CD4-positive, alpha-beta T cell treated with Interleukin-10 for 1 hour (primary cell): ENCODE results near the gene PLAAT4.
"Not testable (repeated sequence)": the region's sequence is repeated elsewhere in the genome, so short reads cannot be mapped to it uniquely, and the experiment has no call there.

Source experiments
- DNase-seq: peaks from one replicate; pipeline ENCODE4 v3.0.0-alpha.2; 2020

Gene PLAAT4

DNA sequence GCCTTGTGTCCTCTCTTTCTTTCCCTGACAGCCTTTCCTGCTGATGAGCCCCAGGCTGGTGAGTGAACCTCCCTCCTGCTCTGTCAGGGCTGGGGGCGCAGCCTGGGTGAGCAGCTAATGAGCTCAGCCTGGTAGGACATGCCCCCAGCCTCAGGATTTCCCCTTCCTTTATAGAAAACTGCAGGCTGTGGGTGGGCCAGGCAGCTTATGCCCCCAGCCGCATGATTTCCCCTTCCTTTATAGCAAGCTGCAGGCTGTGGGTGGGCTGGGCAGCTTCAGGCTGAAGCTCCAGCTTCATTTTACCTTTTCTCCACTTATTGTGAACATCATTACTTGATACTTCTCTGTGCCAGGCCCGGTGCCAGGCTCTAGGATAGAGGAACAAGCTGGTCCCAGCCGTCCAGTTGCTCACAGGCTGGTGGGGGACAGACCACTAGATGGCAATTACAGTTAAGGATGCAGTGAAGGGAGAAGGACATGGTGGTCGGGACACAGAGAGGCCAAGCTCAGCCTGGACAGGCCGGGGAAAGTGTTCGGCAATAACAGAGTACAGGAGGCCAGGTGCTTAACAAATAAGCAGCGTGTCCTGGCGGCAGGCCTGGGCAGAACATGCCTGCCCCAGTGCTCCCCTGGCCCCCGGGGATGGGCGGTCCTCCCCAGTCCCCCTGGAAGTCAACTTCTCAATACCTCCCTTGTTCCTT is 25.4 kb upstream of the PLAAT4 start:
- no peak for DNase-seq

DNA sequence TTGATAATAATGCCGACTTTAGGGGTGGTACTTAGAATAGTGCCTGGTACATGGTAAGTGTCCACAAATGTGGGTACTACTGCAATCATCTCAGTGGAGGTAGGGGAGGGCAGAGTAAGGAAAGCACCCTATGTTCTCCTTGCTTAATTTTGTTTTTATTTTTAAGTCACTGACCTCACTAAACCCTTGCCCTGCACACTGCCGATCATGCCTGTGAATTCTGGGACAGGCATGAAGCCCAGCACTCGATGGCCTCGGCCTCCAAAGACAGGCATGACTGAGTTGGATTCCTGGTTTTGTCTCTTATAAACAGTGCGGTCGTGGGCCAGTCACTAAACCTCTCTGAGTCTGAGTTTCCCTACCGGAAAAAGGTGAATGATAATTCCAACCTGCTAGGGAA is 23.8 kb upstream of the PLAAT4 start:
- DNase-seq: no peak

DNA sequence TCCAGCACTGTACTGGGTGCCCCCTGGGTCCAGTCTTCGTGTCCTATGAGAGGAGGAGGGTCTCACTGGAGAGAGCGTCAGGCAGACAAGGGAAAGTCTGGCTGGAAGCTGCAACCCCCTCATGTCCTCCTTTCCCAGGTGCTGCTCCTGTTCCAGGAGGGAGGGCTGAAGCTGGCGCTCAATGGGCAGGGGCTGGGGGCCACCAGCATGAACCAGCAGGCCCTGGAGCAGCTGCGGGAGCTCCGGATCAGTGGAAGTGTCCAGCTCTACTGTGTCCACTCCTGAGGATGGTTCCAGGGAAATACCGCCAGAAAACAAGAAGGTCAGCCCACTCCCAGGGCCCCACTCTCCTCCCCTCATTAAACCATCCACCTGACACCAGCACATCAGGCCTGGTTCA is 20.5 kb upstream of the PLAAT4 start:
- no peak for DNase-seq

DNA sequence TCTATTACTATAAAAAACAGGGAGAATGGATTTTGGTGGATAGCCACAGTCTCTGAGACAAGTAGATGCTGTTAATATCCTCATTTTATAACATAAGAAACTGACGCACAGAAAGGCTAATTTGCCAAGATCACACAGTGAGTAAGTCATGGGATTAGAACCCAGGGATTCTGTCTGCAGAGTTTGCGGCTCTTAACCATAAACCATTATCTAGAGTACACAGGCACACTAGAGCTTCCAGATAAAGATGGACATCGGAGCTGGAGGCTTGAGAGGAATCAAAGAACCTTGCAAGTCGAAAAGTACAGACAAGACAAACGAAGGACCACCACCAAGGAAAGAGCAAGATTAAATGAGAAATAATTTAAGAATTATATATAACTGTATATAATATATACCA is 19.5 kb upstream of the PLAAT4 start:
- no peak for DNase-seq

DNA sequence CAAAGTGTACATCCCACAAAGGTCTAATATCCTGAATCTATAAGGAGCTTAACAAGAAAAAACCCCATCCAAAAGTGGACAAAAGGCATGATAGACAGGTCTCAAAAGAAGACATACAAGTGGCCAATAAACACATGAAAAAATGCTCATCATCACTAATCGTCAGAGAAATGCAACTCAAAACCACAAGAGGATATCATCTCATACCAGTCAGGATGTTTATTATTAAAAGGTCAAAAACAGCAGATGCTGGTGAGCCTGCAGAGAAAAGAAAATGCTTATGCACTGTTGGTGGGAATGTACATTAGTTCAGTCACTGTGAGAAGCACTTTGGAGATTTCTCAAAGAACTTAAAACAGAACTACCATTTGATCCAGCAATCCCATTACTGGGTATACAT is 18.1 kb upstream of the PLAAT4 start:
- peak; percentile 45 for DNase-seq

DNA sequence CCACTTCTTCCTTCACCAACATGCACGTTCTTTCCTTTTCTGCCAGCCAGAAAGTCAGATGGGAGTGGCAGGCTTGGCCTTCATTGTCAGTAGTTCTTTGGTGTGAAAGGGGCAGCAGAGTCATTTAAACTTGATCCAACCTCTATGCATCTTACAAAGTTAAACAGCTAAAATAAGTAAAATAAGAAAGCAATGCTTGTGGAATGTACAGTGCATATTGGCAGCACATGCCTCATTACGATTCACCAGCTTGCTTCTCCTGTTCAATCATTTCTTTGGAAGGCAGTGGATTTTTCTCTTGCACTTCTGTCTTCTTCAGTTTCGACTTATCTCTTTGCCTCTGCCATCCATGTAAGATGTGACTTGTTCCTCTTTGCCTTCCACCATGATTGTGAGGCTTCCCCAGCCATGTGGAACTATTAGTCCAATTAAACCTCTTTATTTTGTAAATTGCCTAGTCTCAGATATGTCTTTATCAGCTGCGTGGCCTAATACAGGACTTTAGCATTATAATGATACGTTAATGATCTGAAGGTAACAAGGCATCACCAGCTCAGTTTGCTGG is 15.9 kb upstream of the PLAAT4 start:
- no peak for DNase-seq

DNA sequence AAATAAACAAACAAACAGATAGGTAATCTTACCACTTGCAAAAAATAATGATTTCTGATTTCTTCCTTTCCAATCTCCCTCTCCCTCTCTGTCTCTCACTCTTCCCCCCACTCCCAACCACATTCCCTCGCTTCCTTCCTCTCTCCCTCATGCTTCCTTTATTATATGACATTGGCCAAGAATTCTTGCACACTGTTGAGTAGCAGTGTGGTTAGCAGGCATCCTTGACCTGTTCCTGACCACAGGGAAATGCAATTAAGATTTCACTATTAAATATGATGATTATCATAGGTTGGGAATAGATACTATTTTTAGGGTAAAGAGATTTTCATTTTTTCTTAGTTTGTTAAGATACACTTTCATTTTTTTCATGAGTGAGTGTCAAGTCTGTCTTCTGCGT is 14.7 kb upstream of the PLAAT4 start:
- no peak for DNase-seq

DNA sequence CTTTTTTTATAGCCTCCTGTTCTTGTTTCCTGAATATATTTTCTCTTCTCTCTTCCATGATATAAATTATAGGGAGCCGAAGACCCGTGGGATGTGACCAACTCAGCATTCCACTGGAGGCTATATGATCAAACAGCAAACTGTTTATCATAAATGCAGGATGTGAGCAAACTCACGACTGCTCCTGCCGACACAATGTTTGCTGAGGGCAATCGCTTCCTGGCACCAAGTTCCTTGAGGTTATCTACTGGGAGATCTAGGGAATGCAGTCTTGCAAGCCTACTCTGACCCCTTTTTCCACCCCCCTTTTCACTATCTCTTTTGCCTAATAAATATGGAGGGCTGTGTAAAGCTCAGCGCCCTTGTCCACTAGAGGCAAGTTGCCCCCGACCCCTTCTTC is 13.5 kb upstream of the PLAAT4 start:
- no peak for DNase-seq

DNA sequence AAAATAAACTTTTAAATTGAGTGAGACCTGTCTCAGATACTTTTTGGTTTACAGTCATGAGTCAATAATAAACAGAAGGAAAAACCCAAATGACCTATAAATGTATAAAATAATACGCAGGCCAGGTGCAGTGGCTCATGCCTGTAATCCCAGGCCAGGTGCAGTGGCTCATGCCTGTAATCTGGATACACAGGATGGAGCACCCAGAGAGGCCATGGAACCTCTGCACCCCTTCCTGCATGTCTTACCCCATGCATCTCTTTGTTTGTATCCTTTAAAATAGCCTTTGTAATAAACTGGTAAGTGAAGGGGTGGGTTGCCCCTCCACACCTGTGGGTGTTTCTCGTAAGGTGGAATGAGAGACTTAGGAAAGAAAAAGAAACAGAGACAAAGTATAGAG is 8.9 kb upstream of the PLAAT4 start:
- no peak for DNase-seq

DNA sequence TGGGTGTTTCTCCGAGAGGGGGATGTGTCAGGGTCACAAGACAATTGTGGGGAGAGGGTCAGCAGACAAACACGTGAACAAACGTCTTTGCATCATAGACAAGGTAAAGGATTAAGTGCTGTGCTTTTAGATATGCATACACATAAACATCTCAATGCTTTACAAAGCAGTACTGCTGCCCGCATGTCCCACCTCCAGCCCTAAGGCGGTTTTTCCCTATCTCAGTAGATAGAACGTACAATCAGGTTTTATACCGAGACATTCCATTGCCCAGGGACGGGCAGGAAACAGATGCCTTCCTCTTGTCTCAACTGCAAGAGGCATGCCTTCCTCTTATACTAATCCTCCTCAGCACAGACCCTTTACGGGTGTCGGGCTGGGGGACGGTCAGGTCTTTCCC is 8.5 kb upstream of the PLAAT4 start:
- DNase-seq: not testable (repeated sequence)

DNA sequence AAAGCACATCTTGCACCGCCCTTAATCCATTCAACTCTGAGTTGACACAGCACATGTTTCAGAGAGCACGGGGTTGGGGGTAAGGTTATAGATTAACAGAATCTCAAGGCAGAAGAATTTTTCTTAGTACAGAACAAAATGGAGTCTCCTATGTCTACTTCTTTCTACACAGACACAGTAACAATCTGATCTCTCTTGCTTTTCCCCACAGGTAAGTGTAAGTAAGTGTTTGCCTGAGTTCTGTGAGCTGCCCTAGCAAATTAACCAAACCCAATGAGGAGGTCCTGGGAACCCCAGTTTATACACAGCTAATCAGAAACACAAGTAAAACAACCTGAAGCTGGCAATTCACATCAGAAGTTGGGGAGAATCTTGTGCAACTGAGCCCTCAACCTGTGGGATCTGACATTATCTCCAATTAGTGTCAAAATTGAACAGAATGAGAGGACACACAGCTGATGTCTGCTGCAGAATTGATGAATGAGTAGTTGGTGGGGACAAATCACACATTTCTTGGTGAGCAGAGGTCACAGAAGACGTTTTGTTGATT is 7.8 kb upstream of the PLAAT4 start:
- DNase-seq: not testable (repeated sequence)

DNA sequence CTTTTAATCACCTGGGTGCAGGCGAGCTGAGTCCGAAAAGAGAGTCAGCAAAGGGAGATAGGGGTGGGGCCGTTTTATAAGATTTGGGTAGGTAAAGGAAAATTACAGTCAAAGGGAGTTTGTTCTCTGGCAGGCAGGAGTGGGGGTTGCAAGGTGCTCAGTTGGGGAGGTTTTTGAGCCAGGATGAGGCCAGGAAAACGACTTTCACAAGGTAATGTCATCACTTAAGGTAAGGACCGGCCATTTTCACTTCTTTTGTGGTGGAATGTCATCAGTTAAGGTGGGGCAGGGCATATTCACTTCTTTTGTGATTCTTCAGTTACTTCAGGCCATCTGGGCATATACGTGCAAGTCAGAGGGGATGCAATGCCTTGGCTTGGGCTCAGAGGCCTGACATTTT is 7.2 kb upstream of the PLAAT4 start:
- DNase-seq: not testable (repeated sequence)

DNA sequence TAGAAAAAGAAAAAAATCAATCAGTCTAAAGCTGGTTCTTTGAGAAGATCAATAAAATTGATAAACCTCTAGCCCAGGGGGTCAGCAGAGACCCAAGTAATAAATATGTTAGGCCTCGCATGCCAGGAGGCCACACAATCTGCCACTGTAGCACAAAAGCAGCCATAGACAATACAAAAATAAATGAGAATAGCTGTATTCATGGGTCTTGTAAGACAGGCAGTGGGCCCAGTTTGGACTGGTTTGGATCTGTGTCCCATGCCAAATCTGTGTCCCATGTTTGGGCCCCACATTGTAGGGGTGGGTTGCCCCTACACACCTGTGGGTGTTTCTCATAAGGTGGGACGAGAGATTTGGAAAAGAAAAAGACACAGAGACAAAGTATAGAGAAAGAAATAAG is 6.6 kb upstream of the PLAAT4 start:
- DNase-seq: no peak

DNA sequence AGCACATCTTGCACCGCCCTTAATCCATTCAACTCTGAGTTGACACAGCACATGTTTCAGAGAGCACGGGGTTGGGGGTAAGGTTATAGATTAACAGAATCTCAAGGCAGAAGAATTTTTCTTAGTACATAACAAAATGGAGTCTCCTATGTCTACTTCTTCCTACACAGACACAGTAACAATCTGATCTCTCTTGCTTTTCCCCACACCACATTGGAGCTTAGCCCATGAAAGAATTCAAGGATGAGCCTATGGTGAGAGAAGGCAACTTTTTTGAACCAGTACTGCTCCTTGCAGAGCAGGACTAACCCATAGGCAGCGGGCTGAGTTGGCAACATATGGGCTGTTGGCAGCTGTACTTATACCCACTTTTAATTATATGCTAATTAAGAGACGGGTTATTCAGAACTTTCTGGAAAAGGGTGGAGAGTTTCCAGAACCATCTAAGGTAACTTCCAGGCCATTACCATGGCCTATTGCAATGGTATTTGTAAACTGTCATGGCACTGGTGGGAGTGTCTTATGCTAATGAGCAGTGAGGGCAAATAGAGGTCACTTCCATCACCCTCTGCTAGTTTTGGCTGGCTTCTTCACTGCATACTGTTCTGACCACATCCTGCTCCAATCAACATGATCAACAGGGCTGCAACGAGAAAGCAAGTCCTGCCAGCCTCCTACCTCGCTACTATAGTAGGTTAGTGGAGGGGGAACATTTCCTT is 5.4 kb upstream of the PLAAT4 start:
- peak; percentile 87 for DNase-seq

DNA sequence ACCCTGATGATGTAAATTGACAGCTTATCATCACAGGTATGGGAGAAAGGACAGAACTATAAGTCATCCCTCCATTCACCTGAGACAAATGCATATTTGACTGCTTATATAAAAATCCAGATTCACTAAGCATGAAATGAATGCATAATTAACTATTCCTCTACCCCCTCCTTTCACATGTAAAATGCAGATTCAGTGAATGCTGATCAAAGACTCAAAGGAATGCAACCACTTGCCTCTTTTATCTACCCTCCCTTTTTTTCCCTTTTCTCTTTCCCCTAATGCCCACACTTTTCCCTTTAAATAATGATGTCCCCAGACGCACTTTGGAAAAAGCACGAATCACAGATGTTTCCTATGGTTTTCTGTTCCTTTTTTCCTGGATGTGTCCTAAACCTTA is 4.5 kb upstream of the PLAAT4 start:
- no peak for DNase-seq

DNA sequence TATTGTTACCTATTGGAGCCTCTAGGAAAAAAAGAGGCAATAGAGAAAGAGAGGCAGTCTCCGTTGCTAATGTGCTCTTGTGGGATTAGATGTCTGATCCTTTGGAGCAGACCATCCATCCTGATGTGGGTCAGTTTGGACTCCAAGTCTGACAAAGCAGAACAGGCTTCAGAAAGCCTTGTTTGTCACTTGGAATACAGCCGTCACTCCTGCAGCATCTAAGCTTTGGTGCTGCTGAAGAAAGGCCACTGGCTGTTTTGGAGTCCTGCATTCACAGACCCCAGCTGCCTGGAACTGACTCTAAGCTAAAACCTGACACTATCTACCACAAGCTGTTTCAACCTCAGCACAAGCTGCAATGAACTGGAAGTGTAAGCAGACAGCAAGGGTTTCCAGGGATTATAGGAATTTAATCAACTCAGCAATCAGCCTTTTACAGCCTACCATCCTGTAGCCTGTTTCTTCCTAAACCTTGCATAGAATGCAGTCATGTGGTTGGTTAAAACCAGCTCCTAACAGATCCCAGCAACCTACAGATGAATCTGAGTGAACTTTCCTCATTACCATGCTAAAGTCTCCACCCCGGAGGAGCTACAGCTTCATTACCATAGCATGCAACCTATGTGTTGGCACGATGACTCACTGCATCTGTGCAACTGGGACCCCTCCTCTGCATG is 3.7 kb upstream of the PLAAT4 start:
- DNase-seq: no peak

DNA sequence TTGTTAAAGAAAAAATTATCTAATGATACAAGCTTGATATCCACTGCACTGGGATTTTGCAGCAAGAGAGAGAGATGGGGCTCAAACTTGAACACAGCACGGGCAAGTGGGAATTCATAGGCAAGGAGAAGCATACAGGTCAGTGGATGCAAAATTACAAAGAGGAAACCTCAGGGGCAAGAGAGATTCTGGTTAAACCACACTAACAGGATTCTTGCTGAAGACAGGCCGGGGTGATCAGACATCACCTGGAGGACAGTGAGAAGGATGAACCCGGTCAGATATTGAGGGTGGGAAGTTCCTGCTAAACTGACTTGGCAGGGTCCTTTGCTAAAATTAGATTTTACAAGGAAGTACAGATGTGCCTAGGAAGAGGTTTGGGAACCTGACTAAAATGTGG is 2.5 kb upstream of the PLAAT4 start:
- no peak for DNase-seq

DNA sequence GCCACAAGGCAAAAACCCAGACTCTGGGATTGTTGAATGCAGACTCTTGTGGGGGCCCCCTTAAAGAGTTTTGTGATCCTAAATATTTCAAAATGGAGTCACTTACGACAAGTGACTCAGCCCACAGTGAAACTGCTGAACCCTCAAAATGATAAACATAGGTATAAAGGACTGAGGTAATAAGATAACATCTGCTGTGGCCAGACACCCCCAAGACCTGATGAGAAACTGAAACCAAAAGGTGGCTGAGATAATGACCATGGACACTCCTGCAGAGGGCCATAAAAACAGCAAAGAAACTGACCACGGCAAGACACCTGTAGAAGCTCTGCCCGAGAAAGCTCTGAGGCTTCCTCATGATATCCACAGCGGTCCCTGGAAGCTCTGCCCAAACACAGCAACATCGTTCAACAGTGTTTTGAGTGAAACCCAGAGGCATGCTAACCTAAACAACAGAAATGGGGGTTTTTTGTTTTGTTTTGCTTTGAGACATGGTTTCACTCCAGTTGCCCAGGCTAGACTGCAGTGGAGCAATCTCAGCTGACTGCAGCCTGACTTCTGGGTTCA is 1.6 kb upstream of the PLAAT4 start:
- peak; percentile 50 for DNase-seq

DNA sequence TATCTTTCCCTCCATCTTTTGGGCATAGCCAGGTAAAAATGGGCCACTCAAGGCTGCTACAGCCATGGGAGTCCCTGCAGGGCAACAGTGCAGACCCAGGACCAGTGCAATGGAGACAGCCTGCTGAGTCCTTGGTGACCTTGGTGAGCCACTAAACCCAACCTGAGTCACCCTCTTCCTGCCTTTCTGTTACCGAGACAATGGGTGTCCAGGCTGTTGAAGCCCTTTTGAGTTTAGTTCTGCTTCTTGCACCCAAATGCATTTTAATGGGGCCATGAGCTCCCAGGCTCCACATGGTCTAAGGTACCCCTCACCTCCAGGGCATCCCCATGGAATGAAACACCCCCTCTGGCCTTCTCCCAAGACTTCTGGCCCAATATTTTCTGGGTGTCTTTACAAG is 874 bp upstream of the PLAAT4 start:
- peak; percentile 47 for DNase-seq

DNA sequence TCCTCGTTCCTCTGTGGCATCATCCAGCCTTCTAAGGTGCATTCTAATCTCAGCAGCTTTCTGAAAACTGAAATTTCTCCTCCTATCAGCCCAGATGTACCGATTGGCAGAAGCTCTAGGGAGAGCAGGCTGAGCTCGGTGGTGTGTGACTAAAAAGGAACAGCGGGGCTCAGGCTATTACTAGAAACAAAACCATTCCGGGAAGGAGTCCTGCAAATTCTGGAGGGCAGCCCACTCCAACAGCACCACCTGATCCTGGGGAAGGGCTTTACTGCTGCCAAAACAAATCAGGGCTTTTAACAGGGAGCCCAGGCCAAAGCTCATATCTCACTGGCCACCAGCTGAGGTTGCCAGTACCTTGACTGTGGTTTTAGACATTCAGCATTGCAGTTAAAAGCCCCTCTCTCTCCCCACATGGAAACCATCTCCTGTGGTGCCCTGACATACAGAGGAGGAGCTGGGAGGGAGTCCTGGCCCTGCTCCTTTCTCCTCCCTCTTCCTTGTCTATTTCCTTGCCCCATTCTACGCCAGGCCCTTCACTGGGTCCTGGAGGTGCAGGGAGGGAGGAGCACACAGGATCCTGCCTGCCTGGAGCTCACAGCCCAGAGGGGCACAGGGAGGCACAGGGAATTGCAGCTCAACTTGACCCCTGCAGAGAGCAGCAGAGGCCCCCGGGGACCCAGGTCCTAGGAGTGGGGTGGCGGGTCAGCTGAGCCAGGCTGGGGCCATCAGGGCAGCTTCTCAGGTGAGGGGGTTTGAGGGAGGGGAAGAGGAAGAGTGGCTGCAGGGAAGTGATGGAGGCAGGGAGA is 889 bp downstream of the PLAAT4 start:
- DNase-seq: peak; percentile 24

DNA sequence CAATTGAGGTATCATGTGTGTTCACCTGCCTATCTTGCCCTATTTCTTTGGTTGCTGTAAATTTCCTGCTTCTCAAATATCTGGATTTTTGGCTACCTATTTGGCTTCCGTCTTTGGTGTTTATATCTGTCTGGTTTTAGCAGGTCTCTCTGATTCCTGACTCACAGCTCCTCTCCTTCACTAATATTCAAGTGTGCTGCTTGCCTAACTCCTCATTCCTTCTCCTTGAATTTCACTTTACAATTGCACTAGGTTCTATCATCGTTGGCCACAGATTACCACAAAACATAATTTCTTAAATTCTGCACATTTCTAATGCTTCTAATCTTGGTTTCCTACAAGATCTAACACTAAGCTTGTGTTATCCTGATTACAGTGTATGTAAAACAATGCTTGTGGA is 5.9 kb downstream of the PLAAT4 start:
- not testable (repeated sequence) for DNase-seq

DNA sequence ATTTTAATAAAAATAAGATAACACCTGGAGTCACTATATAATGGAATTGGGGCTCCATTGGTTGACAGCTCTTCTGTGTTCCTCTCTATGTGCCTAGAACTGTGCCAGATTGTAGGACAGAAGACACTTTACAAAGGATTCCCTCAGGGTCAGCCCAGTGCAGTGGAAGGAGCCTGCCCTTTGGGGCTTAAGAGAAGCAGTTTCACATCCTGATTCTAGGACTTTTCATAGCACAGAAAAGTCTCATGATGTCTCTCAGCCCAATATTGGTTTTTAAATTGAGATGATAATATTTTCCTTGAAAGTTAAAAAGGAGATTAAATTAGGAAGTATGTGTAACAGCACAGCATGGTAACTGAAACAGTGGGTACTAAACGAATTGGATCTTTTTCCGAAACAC is 7.1 kb downstream of the PLAAT4 start:
- no peak for DNase-seq
